HG02885 (cell line): ENCODE data around the gene GP1BA.
"Not testable (repeated sequence)": the region's sequence is repeated elsewhere in the genome, so short reads cannot be mapped to it uniquely, and the experiment has no call there.

Experiments used
- ATAC-seq: cut with Tn5 transposase; IDR thresholded peaks from one replicate; pipeline ENCODE4 v1.9.1; 2021; ENCODE audit warnings: mild to moderate bottlenecking; ENCODE audit not compliant: unreplicated experiment, poor library complexity

The GP1BA gene

GRCh38 chr17:4901108-4901647 lies 30.9 kb upstream of the GP1BA start:
- no peak for ATAC-seq

- no peak for ATAC-seq
Measured at GRCh38 chr17:4901648-4902344, 30.3 kb upstream of the GP1BA start.

GRCh38 chr17:4902540-4902939 lies 29.5 kb upstream of the GP1BA start:
- ATAC-seq: no peak

GRCh38 chr17:4903051-4903818 lies 28.8 kb upstream of the GP1BA start, which contains the start of gene CHRNE:
Gene CHRNE (minus strand): TSS chr17:4903098. CDS start chr17:4903063, 35 bp downstream.
- ATAC-seq: no peak

GRCh38 chr17:4906642-4907041 lies 25.4 kb upstream of the GP1BA start:
- not testable (repeated sequence) for ATAC-seq

GRCh38 chr17:4908301-4908700 lies 23.8 kb upstream of the GP1BA start:
- no peak for ATAC-seq

GRCh38 chr17:4908711-4909496 lies 23.2 kb upstream of the GP1BA start:
- peak; percentile 49 for ATAC-seq

GRCh38 chr17:4913994-4914393 lies 18.1 kb upstream of the GP1BA start:
- ATAC-seq: no peak

GRCh38 chr17:4914551-4914950 lies 17.5 kb upstream of the GP1BA start:
- ATAC-seq: not testable (repeated sequence)

- ATAC-seq: no peak
Measured at GRCh38 chr17:4919511-4920047, 12.5 kb upstream of the GP1BA start.

- ATAC-seq: no peak
Measured at GRCh38 chr17:4920351-4921048, 11.6 kb upstream of the GP1BA start.

- ATAC-seq: no peak
Measured at GRCh38 chr17:4921320-4921719, 10.8 kb upstream of the GP1BA start.

- ATAC-seq: not testable (repeated sequence)
Measured at GRCh38 chr17:4926577-4927335, 5.3 kb upstream of the GP1BA start.

- no peak for ATAC-seq
Measured at GRCh38 chr17:4928881-4929280, 3.2 kb upstream of the GP1BA start.

GRCh38 chr17:4932756-4933155 lies 679 bp downstream of the GP1BA start:
- ATAC-seq: no peak

GRCh38 chr17:4933646-4934045 lies 1.6 kb downstream of the GP1BA start:
- no peak for ATAC-seq

GRCh38 chr17:4934173-4934979 lies 2.3 kb downstream of the GP1BA start:
- ATAC-seq: no peak

- no peak for ATAC-seq
Measured at GRCh38 chr17:4935650-4936049, 3.6 kb downstream of the GP1BA start.
